ENCODE data around the gene CDKN2C.

Gene CDKN2C

GRCh38 chr1:50964863-50965262, 5.2 kb upstream of the CDKN2C start:
- DNase-seq (ENCODE audit: low read depth in 2 of 2), result no peak

GRCh38 chr1:50966991-50967390, 3.1 kb upstream of the CDKN2C start:
- no peak for DNase-seq (ENCODE audit: low read depth in 2 of 2)

- no peak for DNase-seq (ENCODE audit: low read depth in 2 of 2)
These were observed 2.5 kb upstream of the CDKN2C start for GRCh38 chr1:50967416-50968157.

GRCh38 chr1:50968158-50968820, 1.8 kb upstream of the CDKN2C start:
- DNase-seq (ENCODE audit: low read depth in 2 of 2), result peak; percentile 62 to 75

- peak in 1 of 2 donors; percentile 30 for DNase-seq (ENCODE audit: low read depth in 2 of 2)
These were observed 1.0 kb upstream of the CDKN2C start for GRCh38 chr1:50968821-50969610.

- no peak for DNase-seq (ENCODE audit: low read depth in 2 of 2)
These were observed 453 bp downstream of the CDKN2C start for GRCh38 chr1:50970509-50970887.

GRCh38 chr1:50970931-50971582, 1.0 kb downstream of the CDKN2C start:
- no peak for DNase-seq (ENCODE audit: low read depth in 2 of 2)

GRCh38 chr1:50971748-50972305, 1.8 kb downstream of the CDKN2C start:
- no peak for DNase-seq (ENCODE audit: low read depth in 2 of 2)

- DNase-seq (ENCODE audit: low read depth in 2 of 2), result no peak
These were observed 2.7 kb downstream of the CDKN2C start for GRCh38 chr1:50972766-50973165.

- DNase-seq (ENCODE audit: low read depth in 2 of 2), result no peak
These were observed 3.2 kb downstream of the CDKN2C start for GRCh38 chr1:50973255-50973654.

- DNase-seq (ENCODE audit: low read depth in 2 of 2), result no peak
These were observed 4.0 kb downstream of the CDKN2C start for GRCh38 chr1:50973875-50974617.

- DNase-seq (ENCODE audit: low read depth in 2 of 2), result no peak
These were observed 4.5 kb downstream of the CDKN2C start for GRCh38 chr1:50974618-50974935.

GRCh38 chr1:50975436-50975835, 5.4 kb downstream of the CDKN2C start:
- no peak for DNase-seq (ENCODE audit: low read depth in 2 of 2)

- no peak for DNase-seq (ENCODE audit: low read depth in 2 of 2)
These were observed 6.3 kb downstream of the CDKN2C start for GRCh38 chr1:50976111-50976889.

- no peak for DNase-seq (ENCODE audit: low read depth in 2 of 2)
These were observed 7.0 kb downstream of the CDKN2C start for GRCh38 chr1:50976890-50977574.

- peak in 1 of 2 donors; percentile 9 for DNase-seq (ENCODE audit: low read depth in 2 of 2)
These were observed 7.6 kb downstream of the CDKN2C start for GRCh38 chr1:50977575-50978143.

- DNase-seq (ENCODE audit: low read depth in 2 of 2), result no peak
These were observed 8.3 kb downstream of the CDKN2C start for GRCh38 chr1:50978144-50978851.

GRCh38 chr1:50978852-50979781, 9.1 kb downstream of the CDKN2C start:
- no peak for DNase-seq (ENCODE audit: low read depth in 2 of 2)
